ENCODE measurements around the gene CD300LB.

The CD300LB gene

GRCh38 chr17:74532115-74532514, 840 bp upstream of the CD300LB start:
- no peak overlapping the region for H3K27ac ChIP-seq
- H3K36me3 ChIP-seq (ENCODE audit: insufficient read depth) = no peaks in the 10 kb centered on the region
- no peak overlapping the region for H3K4me3 ChIP-seq (IDR thresholded peaks at IDR 0.05; ENCODE audit: insufficient read depth, low read depth, low read length)
- TF ChIP-seq, protein P1, sequence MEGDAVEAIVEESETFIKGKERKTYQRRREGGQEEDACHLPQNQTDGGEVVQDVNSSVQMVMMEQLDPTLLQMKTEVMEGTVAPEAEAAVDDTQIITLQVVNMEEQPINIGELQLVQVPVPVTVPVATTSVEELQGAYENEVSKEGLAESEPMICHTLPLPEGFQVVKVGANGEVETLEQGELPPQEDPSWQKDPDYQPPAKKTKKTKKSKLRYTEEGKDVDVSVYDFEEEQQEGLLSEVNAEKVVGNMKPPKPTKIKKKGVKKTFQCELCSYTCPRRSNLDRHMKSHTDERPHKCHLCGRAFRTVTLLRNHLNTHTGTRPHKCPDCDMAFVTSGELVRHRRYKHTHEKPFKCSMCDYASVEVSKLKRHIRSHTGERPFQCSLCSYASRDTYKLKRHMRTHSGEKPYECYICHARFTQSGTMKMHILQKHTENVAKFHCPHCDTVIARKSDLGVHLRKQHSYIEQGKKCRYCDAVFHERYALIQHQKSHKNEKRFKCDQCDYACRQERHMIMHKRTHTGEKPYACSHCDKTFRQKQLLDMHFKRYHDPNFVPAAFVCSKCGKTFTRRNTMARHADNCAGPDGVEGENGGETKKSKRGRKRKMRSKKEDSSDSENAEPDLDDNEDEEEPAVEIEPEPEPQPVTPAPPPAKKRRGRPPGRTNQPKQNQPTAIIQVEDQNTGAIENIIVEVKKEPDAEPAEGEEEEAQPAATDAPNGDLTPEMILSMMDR (conservative IDR thresholded peaks at IDR 0.05; ENCODE audit: low read depth, low read length) = no peak
- H4K20me1 ChIP-seq (ENCODE audit: insufficient read depth) = no peaks in the 10 kb centered on the region
- no peak overlapping the region for H2AFZ ChIP-seq (ENCODE audit: low read depth)
- H3K27me3 ChIP-seq (ENCODE audit: insufficient read depth, low read depth) = peaks cover 96% of the 10 kb centered on the region
- H3K4me2 ChIP-seq = no peak overlapping the region
- H3K79me2 ChIP-seq (ENCODE audit: insufficient read depth, low read depth) = no peaks in the 10 kb centered on the region
- H3K4me1 ChIP-seq (ENCODE audit: low read depth, poor library complexity, severe bottlenecking) = no peaks in the 10 kb centered on the region
- no peak overlapping the region for H3K9ac ChIP-seq

GRCh38 chr17:74530831-74531150, 484 bp downstream of the CD300LB start:
- H3K27ac ChIP-seq = no peak overlapping the region
- H3K27me3 ChIP-seq (ENCODE audit: insufficient read depth, low read depth) = peaks cover 97% of the 10 kb centered on the region

DNA sequence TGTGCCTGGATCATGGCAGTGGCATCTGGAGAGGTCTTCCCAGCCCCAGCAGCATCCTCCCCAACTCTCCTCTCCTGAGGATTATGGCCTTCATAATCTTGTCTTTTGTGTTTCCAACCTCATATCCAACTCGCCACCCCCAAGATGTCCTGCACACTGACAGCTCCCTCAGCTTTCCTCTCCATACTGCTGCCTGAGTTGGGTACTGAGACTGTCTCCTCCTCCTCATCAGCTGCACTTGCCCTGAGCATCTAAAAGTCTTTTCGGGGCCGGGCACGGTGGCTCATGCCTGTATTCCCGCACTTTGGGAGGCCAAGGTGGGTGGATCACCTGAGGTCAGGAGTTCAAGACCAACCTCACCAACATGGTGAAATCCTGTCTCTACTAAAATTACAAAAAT, 2.0 kb downstream of the CD300LB start:
- H3K27me3 ChIP-seq (ENCODE audit: insufficient read depth, low read depth) = peaks cover 97% of the 10 kb centered on the region
- H3K79me2 ChIP-seq (ENCODE audit: insufficient read depth, low read depth) = no peaks in the 10 kb centered on the region
- H3K9ac ChIP-seq = no peak overlapping the region
- H3K36me3 ChIP-seq (ENCODE audit: insufficient read depth) = no peaks in the 10 kb centered on the region
- no peaks in the 10 kb centered on the region for H3K4me1 ChIP-seq (ENCODE audit: low read depth, poor library complexity, severe bottlenecking)
- TF ChIP-seq, protein P1 (conservative IDR thresholded peaks at IDR 0.05; ENCODE audit: low read depth, low read length) = no peak
- no peak overlapping the region for H2AFZ ChIP-seq (ENCODE audit: low read depth)
- H4K20me1 ChIP-seq (ENCODE audit: insufficient read depth) = no peaks in the 10 kb centered on the region
- no peak overlapping the region for H3K4me2 ChIP-seq
- H3K27ac ChIP-seq = no peak overlapping the region
- H3K4me3 ChIP-seq (IDR thresholded peaks at IDR 0.05; ENCODE audit: insufficient read depth, low read depth, low read length) = no peak overlapping the region

More at GRCh38 chr17:74530831-74531150, 484 bp downstream of the CD300LB start:
- TF ChIP-seq, protein P1 (conservative IDR thresholded peaks at IDR 0.05; ENCODE audit: low read depth, low read length) = no peak
- H3K4me2 ChIP-seq = no peak overlapping the region
- no peaks in the 10 kb centered on the region for H4K20me1 ChIP-seq (ENCODE audit: insufficient read depth)
- no peaks in the 10 kb centered on the region for H3K36me3 ChIP-seq (ENCODE audit: insufficient read depth)
- H3K9ac ChIP-seq = no peak overlapping the region
- H3K4me1 ChIP-seq (ENCODE audit: low read depth, poor library complexity, severe bottlenecking) = no peaks in the 10 kb centered on the region
- H3K79me2 ChIP-seq (ENCODE audit: insufficient read depth, low read depth) = no peaks in the 10 kb centered on the region
- no peak overlapping the region for H2AFZ ChIP-seq (ENCODE audit: low read depth)
- no peak overlapping the region for H3K4me3 ChIP-seq (IDR thresholded peaks at IDR 0.05; ENCODE audit: insufficient read depth, low read depth, low read length)

GRCh38 chr17:74528491-74529199, 2.6 kb downstream of the CD300LB start:
- Histone ChIP-seq H3K9ac (no peak overlapping the region), H3K79me2 (ENCODE audit: insufficient read depth, low read depth) (no peaks in the 10 kb centered on the region), H4K20me1 (ENCODE audit: insufficient read depth) (no peaks in the 10 kb centered on the region), H2AFZ (ENCODE audit: low read depth) (no peak overlapping the region), H3K4me3 (IDR thresholded peaks at IDR 0.05; ENCODE audit: insufficient read depth, low read depth, low read length) (no peak overlapping the region), H3K27me3 (ENCODE audit: insufficient read depth, low read depth) (peaks cover 97% of the 10 kb centered on the region), H3K27ac (no peak overlapping the region), H3K4me1 (ENCODE audit: low read depth, poor library complexity, severe bottlenecking) (no peaks in the 10 kb centered on the region), H3K36me3 (ENCODE audit: insufficient read depth) (no peaks in the 10 kb centered on the region), H3K4me2 (no peak overlapping the region)
- TF ChIP-seq, protein P1 (conservative IDR thresholded peaks at IDR 0.05; ENCODE audit: low read depth, low read length) = no peak

Measured in KMS-11 (cell line).